ENCODE results near the gene KLHL7. TPM values are rescaled to one million over a fixed set of nuclear protein-coding genes. Genes with fewer than 3 reads are reported as not detected.

KLHL7 gene
- total and polyA plus RNA-seq, 9 of the 15 experiments (the other 6 are each of a cell fraction or from before 2014, with no cell fraction given), result 4.2 to 63.1 (median 32.3) TPM

DNA sequence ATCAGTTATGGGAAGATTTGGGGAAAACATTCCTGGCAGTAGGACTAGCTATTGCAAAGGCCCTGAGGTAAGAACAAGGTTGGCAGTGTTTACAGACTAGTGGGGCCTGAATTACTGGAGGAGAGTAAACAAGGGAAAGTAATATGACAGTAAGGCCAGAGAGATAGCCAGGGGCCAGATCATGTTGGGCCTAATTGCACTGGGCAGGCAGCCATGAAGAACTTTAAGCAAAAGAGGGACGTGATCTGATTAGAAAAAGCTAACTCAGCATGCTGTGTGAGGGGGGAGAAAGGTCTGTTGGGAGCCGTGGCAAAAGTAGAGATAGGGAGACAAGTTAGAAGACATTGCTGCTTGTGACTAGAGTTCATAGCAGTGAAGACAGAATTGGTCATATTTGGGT lies 85.4 kb downstream of the KLHL7 start (continued):
- TF ChIP-seq EHMT2 (IDR thresholded peaks at IDR 0.05), result peak; percentile 84
- peak; percentile 43 for TF ChIP-seq CCNT2 (IDR thresholded peaks at IDR 0.05; ENCODE audit: borderline replicate concordance, extremely low read depth, insufficient read length, low read depth, low read length)
- TF ChIP-seq, protein P1, sequence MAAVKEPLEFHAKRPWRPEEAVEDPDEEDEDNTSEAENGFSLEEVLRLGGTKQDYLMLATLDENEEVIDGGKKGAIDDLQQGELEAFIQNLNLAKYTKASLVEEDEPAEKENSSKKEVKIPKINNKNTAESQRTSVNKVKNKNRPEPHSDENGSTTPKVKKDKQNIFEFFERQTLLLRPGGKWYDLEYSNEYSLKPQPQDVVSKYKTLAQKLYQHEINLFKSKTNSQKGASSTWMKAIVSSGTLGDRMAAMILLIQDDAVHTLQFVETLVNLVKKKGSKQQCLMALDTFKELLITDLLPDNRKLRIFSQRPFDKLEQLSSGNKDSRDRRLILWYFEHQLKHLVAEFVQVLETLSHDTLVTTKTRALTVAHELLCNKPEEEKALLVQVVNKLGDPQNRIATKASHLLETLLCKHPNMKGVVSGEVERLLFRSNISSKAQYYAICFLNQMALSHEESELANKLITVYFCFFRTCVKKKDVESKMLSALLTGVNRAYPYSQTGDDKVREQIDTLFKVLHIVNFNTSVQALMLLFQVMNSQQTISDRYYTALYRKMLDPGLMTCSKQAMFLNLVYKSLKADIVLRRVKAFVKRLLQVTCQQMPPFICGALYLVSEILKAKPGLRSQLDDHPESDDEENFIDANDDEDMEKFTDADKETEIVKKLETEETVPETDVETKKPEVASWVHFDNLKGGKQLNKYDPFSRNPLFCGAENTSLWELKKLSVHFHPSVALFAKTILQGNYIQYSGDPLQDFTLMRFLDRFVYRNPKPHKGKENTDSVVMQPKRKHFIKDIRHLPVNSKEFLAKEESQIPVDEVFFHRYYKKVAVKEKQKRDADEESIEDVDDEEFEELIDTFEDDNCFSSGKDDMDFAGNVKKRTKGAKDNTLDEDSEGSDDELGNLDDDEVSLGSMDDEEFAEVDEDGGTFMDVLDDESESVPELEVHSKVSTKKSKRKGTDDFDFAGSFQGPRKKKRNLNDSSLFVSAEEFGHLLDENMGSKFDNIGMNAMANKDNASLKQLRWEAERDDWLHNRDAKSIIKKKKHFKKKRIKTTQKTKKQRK (IDR thresholded peaks at IDR 0.05; ENCODE audit: borderline replicate concordance, low read depth, low read length), result no peak
- TF ChIP-seq MTA2 (IDR thresholded peaks at IDR 0.05; ENCODE audit: low read depth), result peak; percentile 61
- TF ChIP-seq, protein P2, sequence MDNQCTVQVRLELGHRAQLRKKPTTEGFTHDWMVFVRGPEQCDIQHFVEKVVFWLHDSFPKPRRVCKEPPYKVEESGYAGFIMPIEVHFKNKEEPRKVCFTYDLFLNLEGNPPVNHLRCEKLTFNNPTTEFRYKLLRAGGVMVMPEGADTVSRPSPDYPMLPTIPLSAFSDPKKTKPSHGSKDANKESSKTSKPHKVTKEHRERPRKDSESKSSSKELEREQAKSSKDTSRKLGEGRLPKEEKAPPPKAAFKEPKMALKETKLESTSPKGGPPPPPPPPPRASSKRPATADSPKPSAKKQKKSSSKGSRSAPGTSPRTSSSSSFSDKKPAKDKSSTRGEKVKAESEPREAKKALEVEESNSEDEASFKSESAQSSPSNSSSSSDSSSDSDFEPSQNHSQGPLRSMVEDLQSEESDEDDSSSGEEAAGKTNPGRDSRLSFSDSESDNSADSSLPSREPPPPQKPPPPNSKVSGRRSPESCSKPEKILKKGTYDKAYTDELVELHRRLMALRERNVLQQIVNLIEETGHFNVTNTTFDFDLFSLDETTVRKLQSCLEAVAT (IDR thresholded peaks at IDR 0.05), result 0 out of 4 replicates have a peak, but pooled peaks have one; percentile 51 to 64
- peak; percentile 52 to 81; a peak in 2 of 4 replicates for TF ChIP-seq ARNT (IDR thresholded peaks at IDR 0.05)
- 0 out of 4 replicates have a peak, but pooled peaks of 1 of the 2 experiments have one; percentile 33 for TF ChIP-seq MAZ (CRISPR knock-in tag; conservative IDR thresholded peaks at IDR 0.05 in 1 of 2, IDR thresholded peaks at IDR 0.05 in 1 of 2)
- peak; percentile 64 for TF ChIP-seq SOX6 (IDR thresholded peaks at IDR 0.05)
- TF ChIP-seq PBX2 (CRISPR knock-in tag; IDR thresholded peaks at IDR 0.05; ENCODE audit: low read depth), result no peak
- TF ChIP-seq PBX2 (tag; conservative IDR thresholded peaks at IDR 0.05; ENCODE audit: low read depth), result peak; percentile 36; the same call in 1 of the 2 replicates
- no peak for TF ChIP-seq ZFPM2 (CRISPR knock-in tag; IDR thresholded peaks at IDR 0.05)
- TF ChIP-seq MAFF (IDR thresholded peaks at IDR 0.05; ENCODE audit: low read length), result peak; percentile 98
- TF ChIP-seq HNRNPLL (IDR thresholded peaks at IDR 0.05; ENCODE audit: low read depth, low read length, poor library complexity, severe bottlenecking), result no peak
- TF ChIP-seq MAFK (IDR thresholded peaks at IDR 0.05; ENCODE audit: low read length), result peak; percentile 97
- TF ChIP-seq ARID1B (IDR thresholded peaks at IDR 0.05), result peak; percentile 94
- TF ChIP-seq HDAC1 (IDR thresholded peaks at IDR 0.05), result peak in 1 of 2 experiments; percentile 90; a peak in 2 of 4 replicates
- TF ChIP-seq CTBP1 (IDR thresholded peaks at IDR 0.05; ENCODE audit: borderline replicate concordance), result peak; percentile 49; the same call in 1 of the 2 replicates
- TF ChIP-seq NEUROD1 (IDR thresholded peaks at IDR 0.05; ENCODE audit: borderline replicate concordance, low read depth, low read length, partially characterized antibody), result no peak
- TF ChIP-seq PKNOX1 (IDR thresholded peaks at IDR 0.05), result peak; percentile 52; the same call in 1 of the 2 replicates
- TF ChIP-seq HDAC6 (IDR thresholded peaks at IDR 0.05; ENCODE audit: low read depth, low read length), result no peak
- TF ChIP-seq KDM1A (IDR thresholded peaks at IDR 0.05), result peak; percentile 90 to 91

Data from K562 (cell line).